Measurements from ENCODE around the gene CHST9. TPM values are rescaled to one million over a fixed set of nuclear protein-coding genes. Genes with fewer than 3 reads are reported as not detected.

CHST9 gene
- total and polyA plus RNA-seq, 2 of the 4 experiments (the other 2 are of a cell fraction), result not detected

- POLR2A ChIA-PET (ENCODE audit: unreplicated experiment), result no interaction called here
- intact Hi-C loops (cut with micrococcal nuclease), result no loop called here
Measured at GRCh38 chr18:27014841-27015240, 170.3 kb downstream of the CHST9 start.

More at GRCh38 chr18:27014841-27015240, 170.3 kb downstream of the CHST9 start:
- in situ Hi-C loops (cut with MboI; ENCODE audit: low sequenced_read_pairs) (no loop called here), dilution Hi-C loops (cut with HindIII; ENCODE audit: low sequenced_read_pairs, unreplicated experiment) (no loop called here)
- H3K4ac ChIP-seq (ENCODE audit: low read depth, low read length), result no peak overlapping the region
- no CpG with 5 or more reads among the region's 1 CpG for whole genome bisulfite sequencing, 2 experiments (ENCODE audit: extremely low coverage in 2 of 2, insufficient read length in 1 of 2)
- no peak overlapping the region for H3K27ac ChIP-seq (ENCODE audit: insufficient read depth, low read length)
- no peak overlapping the region for H4K5ac ChIP-seq (ENCODE audit: low read depth, low read length)
- no peak for ATAC-seq (ENCODE audit: low read depth)
- no peak overlapping the region for H2AFZ ChIP-seq (replicated peaks; ENCODE audit: low read length, poor library complexity)
- no peak overlapping the region for H3K18ac ChIP-seq (ENCODE audit: low read depth, low read length)
- H3K27me3 ChIP-seq (ENCODE audit: control insufficient read depth, insufficient read depth, low read length), result no peaks in the 10 kb centered on the region
- H2BK5ac ChIP-seq (ENCODE audit: low read depth, low read length, poor library complexity, severe bottlenecking), result no peak overlapping the region
- no peak overlapping the region for H3K14ac ChIP-seq (replicated peaks; ENCODE audit: low read depth, low read length)
- no peak overlapping the region for H3K4me2 ChIP-seq (ENCODE audit: low read depth, low read length)
- no peak overlapping the region for H4K8ac ChIP-seq (ENCODE audit: low read depth in 2 of 2, low read length in 2 of 2)
- no peak for DNase-seq
- H3K9ac ChIP-seq (ENCODE audit: low read depth, low read length), result no peak overlapping the region
- BruUV-seq (replicated peaks), result no TSS peak
- no peaks in the 10 kb centered on the region for H3K36me3 ChIP-seq (ENCODE audit: control insufficient read depth, insufficient read depth, low read length)
- no peaks in the 10 kb centered on the region for H3K9me1 ChIP-seq (ENCODE audit: insufficient read depth, low read length)
- no peak overlapping the region for H4K91ac ChIP-seq (ENCODE audit: insufficient read depth, low read depth, low read length)
- no peak overlapping the region for H2AK9ac ChIP-seq (replicated peaks; ENCODE audit: low read depth, low read length, poor library complexity)
- no peak overlapping the region for H3K56ac ChIP-seq (ENCODE audit: extremely low read depth, insufficient read depth, low read length)
- H3K4me1 ChIP-seq (ENCODE audit: control insufficient read depth, insufficient read depth, low read length), result no peaks in the 10 kb centered on the region
- H2BK20ac ChIP-seq (ENCODE audit: low read depth, low read length), result no peak overlapping the region
- H3K23ac ChIP-seq (ENCODE audit: low read depth, low read length), result no peak overlapping the region
- H2BK15ac ChIP-seq (ENCODE audit: low read depth, low read length), result no peak overlapping the region
- TF ChIP-seq RCOR1 (IDR thresholded peaks at IDR 0.05; ENCODE audit: insufficient replicate concordance, low read length) (no peak), SMC3 (IDR thresholded peaks at IDR 0.05; ENCODE audit: low read depth, low read length) (no peak), RFX5 (IDR thresholded peaks at IDR 0.05; ENCODE audit: low read depth, low read length) (no peak), MXI1 (IDR thresholded peaks at IDR 0.05; ENCODE audit: borderline replicate concordance, low read depth, low read length) (no peak), CHD1 (IDR thresholded peaks at IDR 0.05; ENCODE audit: low read depth, low read length) (no peak), ELK1 (IDR thresholded peaks at IDR 0.05; ENCODE audit: borderline replicate concordance, low read depth, low read length) (no peak), RAD21 (IDR thresholded peaks at IDR 0.05; ENCODE audit: low read length) (no peak)
- TF ChIP-seq, protein P1, sequence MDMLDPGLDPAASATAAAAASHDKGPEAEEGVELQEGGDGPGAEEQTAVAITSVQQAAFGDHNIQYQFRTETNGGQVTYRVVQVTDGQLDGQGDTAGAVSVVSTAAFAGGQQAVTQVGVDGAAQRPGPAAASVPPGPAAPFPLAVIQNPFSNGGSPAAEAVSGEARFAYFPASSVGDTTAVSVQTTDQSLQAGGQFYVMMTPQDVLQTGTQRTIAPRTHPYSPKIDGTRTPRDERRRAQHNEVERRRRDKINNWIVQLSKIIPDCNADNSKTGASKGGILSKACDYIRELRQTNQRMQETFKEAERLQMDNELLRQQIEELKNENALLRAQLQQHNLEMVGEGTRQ (IDR thresholded peaks at IDR 0.05; ENCODE audit: low read depth, low read length), result no peak
- H3K9me3 ChIP-seq (ENCODE audit: control insufficient read depth, insufficient read depth, low read length), result 0 out of 2 replicates have a peak, but pooled peaks cover 2% of the 10 kb centered on the region
- H3K79me1 ChIP-seq (ENCODE audit: low read depth in 1 of 2, low read length in 2 of 2), result no peaks in the 10 kb centered on the region
- no peak overlapping the region for H2BK120ac ChIP-seq (ENCODE audit: low read depth, low read length)
- CTCF ChIA-PET, result no interaction called here
- no peak overlapping the region for H2AK5ac ChIP-seq (ENCODE audit: low read depth, low read length)
- no peaks in the 10 kb centered on the region for H4K20me1 ChIP-seq (ENCODE audit: insufficient read depth, low read length)
- H3K4me3 ChIP-seq (ENCODE audit: insufficient read depth, low read depth, low read length), result no peak overlapping the region

All from IMR-90 (cell line).